ENCODE data around the gene TRPM3. TPM values are rescaled to one million over a fixed set of nuclear protein-coding genes. Genes with fewer than 3 reads are reported as not detected.
"Not testable (repeated sequence)": the region's sequence is repeated elsewhere in the genome, so short reads cannot be mapped to it uniquely, and the experiment has no call there.

TRPM3 gene
- total RNA-seq, 1 donor = under 0.01 TPM

DNA sequence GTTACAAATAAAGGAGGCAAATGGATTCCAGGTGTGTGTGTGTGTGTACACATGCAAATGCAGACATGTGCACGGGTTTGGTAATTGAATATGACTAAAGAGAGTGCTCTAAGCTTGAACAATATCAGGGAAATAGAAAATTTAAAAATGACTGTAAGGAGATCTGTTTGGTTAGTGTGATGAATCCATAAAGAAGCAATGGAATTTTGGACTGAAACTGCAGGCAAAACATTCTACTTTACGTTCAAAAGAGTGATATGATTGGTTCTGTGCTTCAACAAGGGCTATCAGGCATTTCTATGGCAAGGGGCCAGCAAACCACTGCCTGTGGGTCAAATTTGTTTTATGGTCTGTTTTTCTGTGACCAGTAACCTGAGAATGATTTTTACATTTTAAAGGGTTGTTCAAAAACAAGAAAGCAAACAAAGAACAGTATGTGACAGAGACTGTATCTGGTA lies 374.1 kb downstream of the TRPM3 start:
- peak; percentile 35 for DNase-seq (ENCODE audit: low read depth)
- TF ChIP-seq CTCF (IDR thresholded peaks at IDR 0.05; ENCODE audit: insufficient read depth, low read depth, low read length) = no peak
- no peak overlapping the region for H3K4me3 ChIP-seq (ENCODE audit: low read depth, low read length)

- peak; percentile 50 for DNase-seq (ENCODE audit: low read depth)
- no peak overlapping the region for H3K4me3 ChIP-seq (ENCODE audit: low read depth, low read length)
- TF ChIP-seq CTCF (IDR thresholded peaks at IDR 0.05; ENCODE audit: insufficient read depth, low read depth, low read length) = no peak
These were observed 374.7 kb downstream of the TRPM3 start for GRCh38 chr9:70746760-70747159.

DNA sequence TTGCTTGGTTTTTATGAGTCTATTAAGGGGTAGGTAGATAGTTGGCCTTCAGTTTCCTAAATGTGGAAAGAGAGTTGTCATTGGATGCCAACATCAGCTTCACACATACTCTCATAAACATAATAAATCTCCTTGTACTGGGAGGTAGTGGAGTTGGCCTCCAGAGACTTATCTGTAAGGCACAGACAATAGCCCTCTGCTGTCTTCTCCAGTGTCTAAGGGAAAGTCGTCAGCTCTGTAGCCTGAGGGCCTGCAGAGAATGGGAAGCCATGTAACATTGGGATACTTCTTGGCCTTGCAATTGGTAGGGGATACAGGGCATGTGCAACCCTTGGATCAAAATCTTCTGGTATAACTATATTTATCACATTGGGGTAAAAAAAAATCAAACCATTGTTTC lies 375.1 kb downstream of the TRPM3 start:
- TF ChIP-seq CTCF (IDR thresholded peaks at IDR 0.05; ENCODE audit: insufficient read depth, low read depth, low read length) = no peak

GRCh38 chr9:70724794-70725193 lies 396.6 kb downstream of the TRPM3 start:
- not testable (repeated sequence) for H3K4me3 ChIP-seq (ENCODE audit: low read depth, low read length); DNase-seq (ENCODE audit: low read depth)

More for the DNA sequence above, 375.1 kb downstream of the TRPM3 start:
- H3K4me3 ChIP-seq (ENCODE audit: low read depth, low read length) = no peak overlapping the region
- no peak for DNase-seq (ENCODE audit: low read depth)

GRCh38 chr9:70724025-70724424 lies 397.4 kb downstream of the TRPM3 start:
- DNase-seq (ENCODE audit: low read depth); H3K4me3 ChIP-seq (ENCODE audit: low read depth, low read length): not testable (repeated sequence)

DNA sequence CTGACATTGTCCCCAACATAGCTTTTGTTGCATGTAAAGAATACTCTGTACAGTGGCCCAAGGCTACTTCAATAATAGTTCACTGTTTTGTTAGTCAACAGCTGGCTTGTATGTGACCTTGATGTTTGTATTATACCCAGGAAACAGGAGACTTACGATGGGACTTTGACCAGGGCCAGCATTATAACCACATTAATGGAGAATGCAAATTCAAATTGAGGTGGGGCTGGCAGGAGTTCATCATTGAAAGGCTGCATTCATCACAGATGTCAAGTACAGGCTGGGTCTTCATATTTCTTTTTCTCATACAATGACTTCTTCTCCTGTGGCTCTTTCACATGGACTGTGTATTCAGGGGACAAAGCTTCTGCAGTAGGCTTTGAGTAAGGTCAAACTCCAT lies 414.6 kb downstream of the TRPM3 start:
- not testable (repeated sequence) for DNase-seq (ENCODE audit: low read depth); H3K4me3 ChIP-seq (ENCODE audit: low read depth, low read length)

- H3K4me3 ChIP-seq (ENCODE audit: low read depth, low read length) = no peak overlapping the region
- no peak for DNase-seq (ENCODE audit: low read depth)
- TF ChIP-seq CTCF (IDR thresholded peaks at IDR 0.05; ENCODE audit: insufficient read depth, low read depth, low read length) = no peak
These were observed 420.3 kb downstream of the TRPM3 start for GRCh38 chr9:70701163-70701562.

- DNase-seq (ENCODE audit: low read depth) = no peak
- no peak for TF ChIP-seq CTCF (IDR thresholded peaks at IDR 0.05; ENCODE audit: insufficient read depth, low read depth, low read length)
- no peak overlapping the region for H3K4me3 ChIP-seq (ENCODE audit: low read depth, low read length)
These were observed 424.6 kb downstream of the TRPM3 start for GRCh38 chr9:70696694-70697335.

Measured in fibroblast of villous mesenchyme (primary cell).